Activated naive CD4-positive, alpha-beta T cell treated with anti-CD3 and anti-CD28 coated beads, Interleukin-2, amount 50 U/mL, for 72 hours (primary cell): ENCODE measurements around the gene IL10RB. TPM values are rescaled to one million over a fixed set of nuclear protein-coding genes. Genes with fewer than 3 reads are reported as not detected.
A peak's percentile ranks its signal among the peaks of the same experiment; 100 is the strongest.
"Not testable (repeated sequence)": the region's sequence is repeated elsewhere in the genome, so short reads cannot be mapped to it uniquely, and the experiment has no call there.

Experiments
- ATAC-seq, 2 donors: fragments of 150-1000 bp; cut with Tn5 transposase; 2 replicates each; pipeline ENCODE4 v1.10.0; 2021; ENCODE audit warnings: mild to moderate bottlenecking in 2 of 2, moderate library complexity in 2 of 2
- DNase-seq, 2 donors: peaks; one replicate each; pipeline ENCODE4 v3.0.0; 2021 to 2022; ENCODE audit warnings: low spot score in 2 of 2
- H3K27ac Mint-ChIP-seq, 2 donors: one replicate each; pipeline ENCODE4 v1.8.0; 2022; ENCODE audit warnings: mild to moderate bottlenecking in 2 of 2, mixed read lengths in 2 of 2
- H3K36me3 Mint-ChIP-seq, 2 donors: one replicate each; pipeline ENCODE4 v1.8.0; 2022; ENCODE audit warnings: mixed read lengths in 2 of 2
- H3K9me3 Mint-ChIP-seq, 2 donors: one replicate each; pipeline ENCODE4 v1.8.0; 2022; ENCODE audit warnings: mixed read lengths in 2 of 2
- total RNA-seq, 2 donors: library from RNA; stranded (reverse); gene quantifications; one replicate each; pipeline ENCODE4 v1.2.3, GENCODE V29; 2022

IL10RB gene
- total RNA-seq, 2 donors from 2014 or later = 21.4 to 33.5 TPM

DNA sequence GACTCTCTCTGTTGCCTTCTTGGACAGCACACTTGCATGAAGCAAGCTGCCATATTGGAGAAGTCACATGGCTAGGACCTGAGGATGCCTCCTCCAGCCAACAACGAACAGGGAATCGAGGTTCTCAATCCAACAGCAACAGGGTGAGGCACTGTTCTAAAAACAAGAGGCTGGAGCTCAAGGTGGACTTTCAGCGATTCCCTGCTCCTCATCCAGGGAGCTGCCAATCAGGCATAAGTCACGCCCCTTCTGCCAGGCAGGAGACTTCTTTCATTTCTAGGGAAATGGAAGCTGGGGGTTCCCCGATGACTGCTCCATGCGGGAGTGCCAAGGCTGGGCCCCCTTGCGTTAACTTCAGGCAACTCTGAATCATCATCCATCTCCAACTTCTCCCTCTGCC, 35.9 kb downstream of the IL10RB start:
- DNase-seq = no peak
- ATAC-seq = no peak
- no peak overlapping the region for H3K27ac Mint-ChIP-seq
- peaks cover 0 to 12% of the 10 kb centered on the region in 2 donors for H3K36me3 Mint-ChIP-seq
- H3K9me3 Mint-ChIP-seq = no peaks in the 10 kb centered on the region

DNA sequence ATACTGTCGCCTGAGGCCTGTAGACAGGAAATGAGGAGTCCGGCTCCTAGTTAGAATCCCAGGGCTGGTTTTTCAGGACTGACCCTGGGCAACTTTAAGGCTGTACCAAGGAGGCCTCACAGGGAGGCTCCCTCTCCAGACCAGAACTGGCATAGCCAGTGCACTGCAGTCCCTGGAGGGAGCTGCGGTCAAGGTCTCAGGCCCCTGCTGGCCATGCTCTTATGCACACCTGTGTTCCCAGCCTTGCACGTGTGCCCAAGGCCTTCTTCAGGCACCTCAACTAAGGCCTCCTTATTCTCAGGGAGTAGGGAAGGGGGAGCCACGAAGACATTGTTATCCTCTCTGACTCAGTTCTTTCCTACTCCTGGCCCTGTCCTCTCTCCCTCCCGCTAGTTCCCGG, 36.6 kb downstream of the IL10RB start:
- no peak overlapping the region for H3K27ac Mint-ChIP-seq
- ATAC-seq (no peak), DNase-seq (no peak)
- H3K9me3 Mint-ChIP-seq = no peaks in the 10 kb centered on the region
- peaks cover 0 to 5% of the 10 kb centered on the region in 2 donors for H3K36me3 Mint-ChIP-seq

DNA sequence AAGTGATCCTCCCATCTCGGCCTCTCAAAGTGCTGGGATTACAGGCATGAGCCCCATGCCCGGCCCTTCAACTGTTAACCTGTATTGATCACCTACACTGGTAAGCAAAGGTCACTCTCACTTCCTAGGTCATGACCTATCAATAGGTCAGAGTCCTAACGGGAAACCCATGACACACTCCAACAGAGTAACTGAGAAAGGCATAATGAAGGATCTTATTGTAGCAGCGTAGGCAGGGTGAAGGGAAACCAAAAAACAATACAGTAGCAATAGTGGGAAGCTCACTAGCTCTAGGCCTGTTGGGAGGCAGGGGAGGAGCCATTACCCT, 39.1 kb downstream of the IL10RB start:
- ATAC-seq = no peak
- Mint-ChIP-seq H3K36me3 (no peaks in the 10 kb centered on the region), H3K27ac (no peak overlapping the region), H3K9me3 (no peaks in the 10 kb centered on the region)
- no peak for DNase-seq

DNA sequence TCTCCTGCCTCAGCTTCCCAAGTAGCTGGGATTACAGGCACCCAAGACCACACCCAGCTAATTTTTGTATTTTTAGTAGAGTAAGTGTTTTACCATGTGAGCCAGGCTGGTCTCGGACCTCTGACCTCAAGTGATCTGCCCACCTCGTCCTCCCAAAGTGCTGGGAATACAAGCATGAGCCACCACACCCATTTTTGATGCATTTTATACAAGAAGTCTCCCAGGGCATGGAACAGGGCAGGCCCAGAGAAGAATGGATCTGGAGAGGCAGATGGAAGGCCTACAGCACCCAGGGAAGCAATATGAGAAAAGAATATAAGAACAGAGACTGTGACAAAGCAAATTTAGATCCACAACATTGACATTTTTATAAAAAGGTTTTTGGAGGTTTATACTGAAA, 39.8 kb downstream of the IL10RB start:
- ATAC-seq = no peak
- no peak overlapping the region for H3K27ac Mint-ChIP-seq

DNA sequence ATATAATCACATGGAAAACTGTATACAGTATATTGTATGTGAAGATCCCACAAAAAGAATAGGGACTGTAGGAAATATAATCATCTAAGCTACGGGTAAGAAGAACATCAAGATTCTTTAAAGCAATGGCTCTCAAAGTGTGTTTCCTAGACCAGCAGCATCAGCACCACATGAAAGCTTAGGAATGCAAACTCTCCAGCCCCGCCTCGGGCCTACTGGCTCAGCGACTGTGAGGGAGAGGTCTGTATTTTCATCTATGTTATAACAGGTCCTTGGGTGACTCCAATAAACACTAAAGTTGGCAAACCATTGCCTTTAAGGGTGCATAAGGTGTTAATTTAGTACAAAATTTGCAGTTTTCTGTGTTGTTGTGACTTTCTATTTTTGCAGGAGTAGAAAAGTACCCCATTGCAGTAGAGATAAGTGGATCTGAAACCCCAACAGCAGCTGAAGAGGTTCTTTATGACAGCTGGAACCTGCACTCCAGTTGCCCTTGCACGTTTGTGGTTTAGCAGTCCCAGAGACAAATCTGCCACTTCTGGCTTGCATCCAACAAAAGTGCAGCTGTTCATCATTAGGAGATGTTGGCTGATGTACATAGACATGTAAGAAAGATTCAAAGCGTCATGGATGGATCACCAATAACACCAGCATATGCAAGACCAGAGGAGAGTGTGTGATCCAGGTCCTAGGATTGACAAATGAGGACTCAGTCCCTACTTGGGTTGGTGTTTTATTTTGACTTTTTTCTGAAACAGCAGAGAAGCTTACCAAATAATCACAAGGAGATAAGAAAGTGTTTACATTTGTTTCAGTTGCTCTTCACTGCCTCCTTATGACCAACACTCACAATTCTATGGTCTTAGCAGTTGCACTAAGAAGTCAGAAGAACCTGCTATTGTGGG, 42.7 kb downstream of the IL10RB start:
- no peaks in the 10 kb centered on the region for H3K36me3 Mint-ChIP-seq
- ATAC-seq (no peak), DNase-seq (no peak)

More for the DNA sequence above, 39.8 kb downstream of the IL10RB start:
- no peak for DNase-seq
- Mint-ChIP-seq H3K36me3 (no peaks in the 10 kb centered on the region), H3K9me3 (no peaks in the 10 kb centered on the region)

DNA sequence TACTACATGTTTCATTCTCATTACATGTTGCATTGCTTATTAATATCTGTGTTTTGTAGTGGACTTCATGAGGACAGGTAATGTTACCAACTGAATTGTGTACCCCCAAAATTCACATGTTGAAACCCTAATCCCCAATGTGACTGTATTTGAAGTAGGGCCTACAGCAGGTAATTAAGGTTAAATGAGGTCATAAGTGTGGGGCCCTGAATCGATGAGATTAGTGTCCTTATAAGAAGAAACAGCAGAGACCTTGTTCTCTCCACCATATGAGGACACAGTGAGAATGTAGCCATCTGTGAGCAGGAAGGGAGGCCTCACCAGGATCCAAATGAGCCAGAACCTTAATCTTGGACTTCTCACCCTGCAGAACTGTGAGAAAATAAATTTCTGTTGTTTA, 43.6 kb downstream of the IL10RB start:
- H3K9me3 Mint-ChIP-seq = peaks cover 0 to 6% of the 10 kb centered on the region in 2 donors
- H3K27ac Mint-ChIP-seq = no peak overlapping the region
- no peak for ATAC-seq
- H3K36me3 Mint-ChIP-seq = no peaks in the 10 kb centered on the region
- no peak for DNase-seq

More for the DNA sequence above, 42.7 kb downstream of the IL10RB start:
- Mint-ChIP-seq H3K27ac (no peak overlapping the region), H3K9me3 (peaks cover 0 to 6% of the 10 kb centered on the region in 2 donors)

DNA sequence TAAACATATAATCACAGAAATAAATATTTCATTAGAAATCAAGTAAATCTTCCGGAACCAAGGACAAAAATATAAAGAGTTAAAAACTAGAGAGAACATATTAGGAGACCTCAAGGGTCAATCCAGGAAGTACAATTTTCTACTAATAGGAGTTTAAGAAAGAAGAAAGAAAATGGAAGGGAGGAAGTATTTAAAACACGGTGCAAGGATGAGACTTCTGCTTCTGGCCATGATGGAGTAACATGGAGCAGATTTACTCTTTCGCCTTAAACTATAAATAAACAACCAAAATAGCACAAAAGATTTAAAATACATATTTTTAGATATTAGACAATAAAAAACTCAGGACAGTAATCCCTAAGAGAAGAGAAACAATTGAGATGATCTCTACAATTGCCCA, 46.0 kb downstream of the IL10RB start:
- Mint-ChIP-seq H3K27ac (no peak overlapping the region), H3K36me3 (no peaks in the 10 kb centered on the region), H3K9me3 (peaks cover 0 to 6% of the 10 kb centered on the region in 2 donors)
- no peak for DNase-seq
- no peak for ATAC-seq

DNA sequence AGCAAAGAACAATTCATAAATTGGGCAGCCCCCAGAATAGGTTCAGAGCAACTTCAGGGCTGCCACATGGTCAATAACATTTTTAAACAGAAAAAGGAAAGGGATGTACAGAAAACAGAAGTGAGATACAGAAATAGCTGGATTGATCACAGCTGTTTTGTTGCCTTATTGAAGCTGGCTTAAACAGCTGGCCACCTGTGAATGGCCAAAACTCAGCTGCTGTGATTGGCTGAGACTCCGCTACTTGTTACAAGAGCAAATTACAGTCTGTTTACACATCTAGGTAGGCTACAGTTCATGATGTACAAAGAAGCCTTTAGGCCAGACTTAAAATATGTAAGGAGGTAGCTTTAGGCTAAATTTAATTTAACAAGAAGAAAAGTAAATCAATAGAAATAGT, 47.0 kb downstream of the IL10RB start:
- H3K9me3 Mint-ChIP-seq = peaks cover 0 to 6% of the 10 kb centered on the region in 2 donors
- ATAC-seq (no peak), DNase-seq (no peak)
- H3K27ac Mint-ChIP-seq = no peak overlapping the region
- H3K36me3 Mint-ChIP-seq = no peaks in the 10 kb centered on the region

DNA sequence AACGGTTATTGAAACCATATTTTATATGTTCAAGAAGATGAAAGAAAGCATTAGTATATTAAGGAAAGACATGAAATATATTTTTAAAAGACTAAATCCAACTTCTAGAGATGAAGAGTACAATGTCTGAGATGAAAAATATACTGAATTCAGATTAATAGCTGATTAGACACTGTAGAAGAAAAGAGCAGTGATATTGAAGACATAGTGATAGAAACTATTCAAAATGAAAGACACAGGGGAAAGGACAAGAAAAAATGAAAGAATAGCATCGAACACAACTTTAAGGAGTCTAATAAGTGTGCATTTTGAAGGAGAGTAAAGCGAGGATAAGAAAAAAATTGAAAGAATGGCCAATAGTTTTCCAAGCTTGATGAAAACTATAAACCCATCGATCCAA, 47.4 kb downstream of the IL10RB start:
- ATAC-seq (no peak), DNase-seq (no peak)
- Mint-ChIP-seq H3K36me3 (no peaks in the 10 kb centered on the region), H3K9me3 (peaks cover 0 to 6% of the 10 kb centered on the region in 2 donors), H3K27ac (no peak overlapping the region)

DNA sequence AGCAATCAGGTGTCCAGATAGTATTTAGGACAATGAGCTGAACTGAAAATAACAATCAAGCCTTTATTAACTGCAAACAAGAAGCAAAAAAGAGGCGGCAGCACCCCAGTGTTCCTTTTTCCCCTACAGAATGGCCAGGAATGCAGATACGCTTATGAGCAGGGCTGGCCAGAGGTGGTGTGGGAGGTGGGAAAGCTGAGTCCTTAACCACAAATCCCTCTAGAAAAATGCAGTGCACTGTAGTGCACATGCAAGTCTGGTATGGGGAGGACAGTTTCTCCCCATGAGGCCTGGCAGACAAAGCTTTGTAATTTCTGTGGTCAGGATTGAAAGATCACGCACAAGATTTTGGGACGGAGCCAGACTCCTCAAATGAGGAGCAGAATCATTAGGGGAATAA, 47.9 kb downstream of the IL10RB start:
- Mint-ChIP-seq H3K27ac (no peak overlapping the region), H3K36me3 (no peaks in the 10 kb centered on the region), H3K9me3 (peaks cover 0 to 6% of the 10 kb centered on the region in 2 donors)
- ATAC-seq = no peak
- no peak for DNase-seq

DNA sequence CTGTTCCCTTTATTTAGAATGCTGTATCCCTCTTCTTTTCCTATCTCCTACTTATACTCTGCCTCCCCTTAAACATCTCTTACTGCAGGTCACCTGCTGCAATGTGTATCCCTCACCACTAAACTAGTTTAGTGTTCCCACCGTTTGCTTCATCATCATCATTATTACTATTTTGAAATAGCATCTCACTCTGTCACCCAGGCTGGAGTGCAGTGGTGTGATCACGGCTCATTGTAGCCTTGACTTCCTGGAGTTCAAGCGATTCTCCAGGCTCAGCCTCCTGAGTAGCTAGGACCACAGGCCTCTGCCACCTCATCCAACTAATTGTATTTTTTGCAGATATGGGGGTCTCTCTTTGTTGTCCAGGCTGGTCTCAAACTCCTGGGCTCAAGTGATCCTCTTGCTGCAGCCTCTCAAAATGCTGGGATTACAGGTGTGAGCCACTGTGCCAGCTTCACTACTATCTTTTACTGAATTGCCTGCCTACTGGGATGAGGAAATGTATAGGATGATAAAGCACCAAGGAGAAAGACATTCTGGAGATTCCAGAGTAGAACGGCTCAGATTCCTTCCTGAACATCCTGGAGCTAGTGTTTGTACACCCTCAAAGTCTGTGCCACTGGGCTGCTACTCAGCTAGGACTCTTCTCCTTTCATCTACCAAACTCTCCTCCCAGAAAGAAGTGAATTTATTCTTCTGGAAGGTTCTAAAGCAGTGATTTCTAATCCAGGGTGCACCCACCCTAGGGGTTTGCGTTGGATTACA, 50.0 kb downstream of the IL10RB start:
- DNase-seq (no peak), ATAC-seq (no peak)
- Mint-ChIP-seq H3K9me3 (peaks cover 0 to 6% of the 10 kb centered on the region in 2 donors), H3K27ac (no peak overlapping the region), H3K36me3 (no peaks in the 10 kb centered on the region)

DNA sequence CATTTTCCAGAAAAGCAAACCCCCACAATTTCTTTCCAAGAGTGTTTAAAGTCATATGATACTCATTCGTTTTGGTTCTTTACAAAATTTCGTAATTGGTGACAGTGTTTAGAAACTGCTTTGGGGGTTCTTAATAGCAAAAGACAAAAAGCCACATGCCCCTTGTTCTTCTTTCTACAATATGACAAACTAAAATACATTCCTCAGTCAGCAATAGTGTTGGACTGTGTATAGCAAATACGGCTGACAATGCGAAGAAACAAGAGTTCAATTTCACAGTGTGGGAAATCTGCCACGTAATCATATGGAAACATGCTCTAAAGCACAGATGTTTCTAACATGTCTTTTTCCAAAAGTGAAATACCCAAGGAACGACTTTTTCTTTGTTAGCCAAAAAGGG, 51.0 kb downstream of the IL10RB start:
- Mint-ChIP-seq H3K27ac (no peak overlapping the region), H3K36me3 (no peaks in the 10 kb centered on the region), H3K9me3 (peaks cover 0 to 6% of the 10 kb centered on the region in 2 donors)
- ATAC-seq (no peak), DNase-seq (no peak)

DNA sequence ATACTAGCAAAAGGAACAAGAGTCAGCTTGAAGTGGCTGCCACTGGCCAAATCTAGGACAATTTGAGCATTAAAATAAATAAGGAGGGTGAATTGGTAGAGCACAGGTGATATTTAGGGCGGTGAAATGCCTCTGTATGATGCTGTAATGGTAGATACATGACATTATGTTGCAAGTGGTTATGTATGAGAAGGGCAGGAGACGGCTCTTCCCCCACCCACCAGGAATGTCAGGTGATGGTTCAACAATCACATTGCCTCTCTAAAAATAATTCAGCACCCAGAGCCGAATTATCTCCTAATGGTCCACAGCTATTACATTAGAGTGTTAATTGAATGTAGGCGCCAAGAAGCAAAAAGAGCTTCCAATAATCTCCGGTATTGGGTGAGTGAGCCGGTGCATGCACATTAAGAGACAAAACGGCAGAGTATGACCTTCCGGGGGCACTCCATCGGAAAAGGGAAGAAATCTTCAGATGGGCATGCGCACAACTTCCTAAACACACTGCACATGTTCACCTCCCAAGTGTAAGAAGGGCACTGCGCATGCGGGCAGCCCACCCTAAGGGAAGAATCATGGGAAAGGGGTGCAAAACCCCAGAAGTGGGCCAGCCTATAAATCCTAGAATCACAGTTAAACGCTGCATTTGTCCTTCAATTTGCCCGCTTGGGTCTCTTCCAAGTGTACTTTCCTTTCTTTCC, 51.8 kb downstream of the IL10RB start:
- no peak for ATAC-seq
- Mint-ChIP-seq H3K27ac (no peak overlapping the region), H3K9me3 (peaks cover 0 to 6% of the 10 kb centered on the region in 2 donors), H3K36me3 (no peaks in the 10 kb centered on the region)
- DNase-seq = no peak

DNA sequence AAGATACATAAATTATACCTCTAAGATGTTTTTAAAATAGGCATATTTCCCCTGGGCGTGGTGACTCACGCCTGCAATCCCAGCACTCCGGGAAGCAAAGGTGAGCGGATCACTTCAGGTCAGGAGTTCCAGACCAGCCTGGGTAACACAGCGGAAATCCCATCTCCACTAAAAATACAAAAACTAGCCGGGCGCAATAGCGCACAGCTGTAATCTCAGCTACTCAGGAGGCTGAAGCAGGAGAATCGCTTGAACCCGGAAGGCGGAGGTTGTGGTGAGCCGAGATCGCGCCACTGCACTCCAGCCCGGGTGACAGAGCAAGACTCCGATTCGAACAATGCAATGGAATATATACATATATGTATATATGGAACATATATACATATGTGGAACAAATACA, 54.8 kb downstream of the IL10RB start:
- DNase-seq, H3K36me3 Mint-ChIP-seq, ATAC-seq, H3K9me3 Mint-ChIP-seq, H3K27ac Mint-ChIP-seq: not testable (repeated sequence)

DNA sequence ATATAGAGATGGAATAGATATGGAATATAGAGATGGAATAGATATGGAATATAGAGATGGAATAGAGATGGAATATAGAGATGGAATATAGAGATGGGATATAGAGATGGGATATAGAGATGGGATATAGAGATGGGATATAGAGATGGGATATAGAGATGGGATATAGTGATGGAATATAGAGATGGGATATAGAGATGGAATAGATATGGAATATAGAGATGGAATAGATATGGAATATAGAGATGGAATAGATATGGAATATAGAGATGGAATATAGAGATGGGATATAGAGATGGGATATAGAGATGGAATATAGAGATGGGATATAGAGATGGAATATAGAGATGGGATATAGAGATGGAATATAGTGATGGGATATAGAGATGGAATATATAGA, 57.4 kb downstream of the IL10RB start:
- H3K27ac Mint-ChIP-seq, DNase-seq, H3K9me3 Mint-ChIP-seq, ATAC-seq: not testable (repeated sequence)
- peaks cover 0 to 16% of the 10 kb centered on the region in 2 donors for H3K36me3 Mint-ChIP-seq

DNA sequence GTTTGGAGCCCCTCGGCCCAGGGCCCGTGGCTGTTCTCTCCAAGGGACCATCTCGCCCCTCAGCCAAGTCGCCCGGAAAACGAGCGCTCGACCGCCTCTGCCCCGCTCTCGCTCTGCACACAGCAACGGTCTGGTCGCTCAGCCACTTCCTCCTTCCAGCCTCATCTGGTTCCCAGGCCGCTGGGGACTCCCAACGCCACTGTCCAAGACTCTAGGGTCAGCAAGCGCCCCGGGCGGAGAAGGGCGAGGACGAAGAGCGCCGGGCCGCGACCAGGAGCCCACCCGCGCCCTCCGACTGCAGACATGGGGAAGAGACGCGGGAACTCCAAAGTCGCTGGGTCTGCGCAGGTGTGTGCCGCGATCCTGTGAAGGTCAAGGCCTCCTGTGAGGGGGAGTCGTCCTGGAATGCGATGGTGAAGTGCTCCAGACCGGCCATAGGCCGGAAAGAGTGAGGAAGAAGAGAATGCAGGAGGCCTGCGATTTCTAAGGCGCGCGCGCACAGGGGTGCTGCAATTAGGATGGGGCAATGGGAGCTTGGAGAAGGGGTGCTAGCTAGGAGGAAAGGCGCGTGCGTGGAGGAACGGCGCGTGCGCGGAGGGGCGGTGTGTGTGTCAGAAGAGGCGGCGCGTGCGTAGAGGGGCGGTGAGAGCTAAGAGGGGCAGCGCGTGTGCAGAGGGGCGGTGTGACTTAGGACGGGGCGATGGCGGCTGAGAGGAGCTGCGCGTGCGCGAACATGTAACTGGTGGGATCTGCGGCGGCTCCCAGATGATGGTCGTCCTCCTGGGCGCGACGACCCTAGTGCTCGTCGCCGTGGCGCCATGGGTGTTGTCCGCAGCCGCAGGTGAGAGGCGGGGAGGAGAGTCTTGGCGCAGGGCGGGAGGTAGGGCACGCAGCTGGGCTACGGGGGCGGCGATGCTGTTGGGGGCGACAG, 58.4 kb downstream of the IL10RB start, which contains the start of gene IFNAR1:
Gene IFNAR1, plus strand, starts transcription at position 680 of the 931 bp plus-strand sequence. Its CDS starts 86 bp downstream, at position 766.
- H3K36me3 Mint-ChIP-seq = peaks cover 0 to 16% of the 10 kb centered on the region in 2 donors
- ATAC-seq = peak; percentile 92 to 93

More for the DNA sequence above, 58.4 kb downstream of the IL10RB start, which contains the start of gene IFNAR1:
- peak; percentile 97 to 98 for DNase-seq
- H3K27ac Mint-ChIP-seq = no peak within 1 kb of the TSS
- no peaks in the 10 kb centered on the region for H3K9me3 Mint-ChIP-seq
